ENCODE measurements around the gene KCNK1. TPM values are rescaled to one million over a fixed set of nuclear protein-coding genes. Genes with fewer than 3 reads are reported as not detected.

KCNK1 gene
- total and polyA plus RNA-seq, 2 of the 13 experiments (the other 11 are each of a cell fraction or from before 2014, with no cell fraction given) = not detected

DNA sequence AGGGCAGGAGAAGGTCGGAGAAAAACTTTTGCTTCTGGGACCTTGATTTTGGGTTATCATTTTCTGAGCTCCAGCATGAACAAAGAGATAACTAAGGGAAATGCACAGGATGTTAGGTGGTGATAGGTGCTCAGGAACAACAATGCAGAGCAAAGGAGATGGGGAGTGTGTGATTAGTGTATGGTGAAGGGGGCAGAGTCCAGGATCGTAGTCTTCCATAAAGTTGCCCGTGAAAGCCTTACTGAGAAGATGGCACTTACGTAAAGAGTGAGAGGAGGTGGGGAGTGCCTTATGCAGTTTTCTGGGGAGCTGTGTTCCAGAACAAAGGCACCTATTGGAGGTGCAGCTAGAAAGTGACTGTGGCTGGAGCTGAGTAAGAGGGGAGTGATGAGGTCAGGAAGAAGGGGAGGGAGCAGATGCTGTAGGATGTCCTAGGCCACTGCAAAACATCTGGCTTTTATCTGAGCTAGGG is 11.6 kb downstream of the KCNK1 start:
- no peak for ATAC-seq
- H3K4me1 ChIP-seq (ENCODE audit: insufficient read depth, low read length) = no peaks in the 10 kb centered on the region
- H3K79me2 ChIP-seq (ENCODE audit: insufficient read depth, low read length) = no peaks in the 10 kb centered on the region
- no peak for FAIRE-seq
- no peak overlapping the region for H3K9ac ChIP-seq (ENCODE audit: insufficient read depth, low read depth, low read length)
- no peak overlapping the region for H3K4me3 ChIP-seq (replicated peaks in 1 of 3; ENCODE audit: insufficient read depth in 1 of 3, low read depth in 2 of 3, low read length in 3 of 3)
- WGBS (ENCODE audit: low lambda C conversion rate) = 13% methylated on average over 4 of the region's 4 CpGs
- CTCF ChIA-PET (ENCODE audit: low intra/inter-chr PET ratio, low total read pairs) = no interaction called here
- no peak overlapping the region for H3K27ac ChIP-seq (ENCODE audit: extremely low read length, insufficient read depth, low read length)
- no peaks in the 10 kb centered on the region for H4K20me1 ChIP-seq (ENCODE audit: insufficient read depth, low read length)
- intact Hi-C loops (cut with micrococcal nuclease; ENCODE audit: unreplicated experiment) (no loop called here), in situ Hi-C loops (cut with HindIII; ENCODE audit: extremely low pct_ligation_motif_present, low pct_unique_long_range_greater_than_20kb) (no loop called here)
- no peak for TF ChIP-seq ZBTB1 (CRISPR knock-in tag; IDR thresholded peaks at IDR 0.05; ENCODE audit: borderline replicate concordance)
- no peak for TF ChIP-seq TAF15 (IDR thresholded peaks at IDR 0.05; ENCODE audit: low read depth, low read length, poor library complexity, severe bottlenecking)
- TF ChIP-seq TRIM24 (CRISPR knock-in tag; IDR thresholded peaks at IDR 0.05) = no peak
- TF ChIP-seq ZSCAN22 (CRISPR knock-in tag; IDR thresholded peaks at IDR 0.05) = no peak
- no peak for TF ChIP-seq ZNF33A (CRISPR knock-in tag; IDR thresholded peaks at IDR 0.05; ENCODE audit: borderline replicate concordance)
- no peak for TF ChIP-seq ZNF282 (IDR thresholded peaks at IDR 0.05; ENCODE audit: partially characterized antibody)
- TF ChIP-seq ATF7 (IDR thresholded peaks at IDR 0.05) = no peak
- TF ChIP-seq ATF7 (CRISPR knock-in tag; IDR thresholded peaks at IDR 0.05) = no peak
- no peak for TF ChIP-seq EEA1 (CRISPR knock-in tag; IDR thresholded peaks at IDR 0.05; ENCODE audit: borderline replicate concordance)
- TF ChIP-seq ZNF589 (CRISPR knock-in tag; conservative IDR thresholded peaks at IDR 0.05) = no peak
- no peak for TF ChIP-seq HNF4A (CRISPR knock-in tag; IDR thresholded peaks at IDR 0.05)
- no peak overlapping the region for H3K4me2 ChIP-seq (ENCODE audit: low read depth, low read length)
- H3K27me3 ChIP-seq (ENCODE audit: control insufficient read depth in 1 of 2, insufficient read depth in 2 of 2, low read length in 2 of 2) = peaks cover 0 to 4% of the 10 kb centered on the region in 2 experiments; a peak in 1 of 5 replicates
- POLR2A ChIA-PET = no interaction called here
- no peaks in the 10 kb centered on the region for H3K9me3 ChIP-seq (ENCODE audit: low read length)
- H3K36me3 ChIP-seq (replicated peaks in 1 of 2; ENCODE audit: control insufficient read depth in 1 of 2, insufficient read depth in 2 of 2, low read length in 2 of 2) = no peaks in the 10 kb centered on the region
- no peak for DNase-seq (ENCODE audit: low spot score)
- no TSS peak for BruUV-seq (replicated peaks)
- no peak overlapping the region for H2AFZ ChIP-seq (ENCODE audit: low read length)

DNA sequence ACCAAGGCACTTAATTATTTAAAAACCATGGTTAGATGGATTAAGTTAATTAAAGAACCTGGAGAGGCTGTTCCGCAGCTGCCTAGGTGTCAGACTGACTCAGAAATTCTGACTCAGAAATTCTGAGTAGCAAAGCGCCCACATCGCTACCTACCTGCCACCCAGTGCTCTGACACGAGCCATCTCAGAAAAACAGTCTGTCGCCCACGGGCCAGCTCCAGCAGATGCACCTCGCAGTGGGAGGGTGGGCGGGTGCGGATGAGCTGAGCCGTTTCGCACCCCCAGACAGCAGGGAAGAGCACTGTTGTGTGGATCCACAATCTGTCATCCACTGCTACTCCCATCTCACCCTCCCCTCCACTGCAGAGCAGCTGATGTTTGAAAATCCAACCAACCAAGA is 13.5 kb downstream of the KCNK1 start:
- H3K4me2 ChIP-seq (ENCODE audit: low read depth, low read length) = no peak overlapping the region
- H4K20me1 ChIP-seq (ENCODE audit: insufficient read depth, low read length) = no peaks in the 10 kb centered on the region
- in situ Hi-C loops (cut with HindIII; ENCODE audit: extremely low pct_ligation_motif_present, low pct_unique_long_range_greater_than_20kb) (no loop called here), intact Hi-C loops (cut with micrococcal nuclease; ENCODE audit: unreplicated experiment) (no loop called here)
- ATAC-seq (no peak), FAIRE-seq (no peak), DNase-seq (ENCODE audit: low spot score) (no peak)
- no peak overlapping the region for H3K9ac ChIP-seq (ENCODE audit: insufficient read depth, low read depth, low read length)
- H3K27me3 ChIP-seq (ENCODE audit: control insufficient read depth in 1 of 2, insufficient read depth in 2 of 2, low read length in 2 of 2) = peaks cover 0 to 7% of the 10 kb centered on the region in 2 experiments; a peak in 1 of 5 replicates
- H3K36me3 ChIP-seq (replicated peaks in 1 of 2; ENCODE audit: control insufficient read depth in 1 of 2, insufficient read depth in 2 of 2, low read length in 2 of 2) = no peaks in the 10 kb centered on the region
- BruUV-seq (replicated peaks) = no TSS peak
- 7% methylated on average over 8 of the region's 11 CpGs for WGBS (ENCODE audit: low lambda C conversion rate)
- no peak overlapping the region for H3K4me3 ChIP-seq (replicated peaks in 1 of 3; ENCODE audit: insufficient read depth in 1 of 3, low read depth in 2 of 3, low read length in 3 of 3)
- no peak overlapping the region for H3K27ac ChIP-seq (ENCODE audit: extremely low read length, insufficient read depth, low read length)
- POLR2A ChIA-PET = no interaction called here
- H2AFZ ChIP-seq (ENCODE audit: low read length) = no peak overlapping the region
- CTCF ChIA-PET (ENCODE audit: low intra/inter-chr PET ratio, low total read pairs) = no interaction called here
- no peaks in the 10 kb centered on the region for H3K9me3 ChIP-seq (ENCODE audit: low read length)
- no peaks in the 10 kb centered on the region for H3K4me1 ChIP-seq (ENCODE audit: insufficient read depth, low read length)
- H3K79me2 ChIP-seq (ENCODE audit: insufficient read depth, low read length) = no peaks in the 10 kb centered on the region
- no peak for TF ChIP-seq ZKSCAN8 (CRISPR knock-in tag; IDR thresholded peaks at IDR 0.05; ENCODE audit: borderline replicate concordance)
- TF ChIP-seq, protein P1, sequence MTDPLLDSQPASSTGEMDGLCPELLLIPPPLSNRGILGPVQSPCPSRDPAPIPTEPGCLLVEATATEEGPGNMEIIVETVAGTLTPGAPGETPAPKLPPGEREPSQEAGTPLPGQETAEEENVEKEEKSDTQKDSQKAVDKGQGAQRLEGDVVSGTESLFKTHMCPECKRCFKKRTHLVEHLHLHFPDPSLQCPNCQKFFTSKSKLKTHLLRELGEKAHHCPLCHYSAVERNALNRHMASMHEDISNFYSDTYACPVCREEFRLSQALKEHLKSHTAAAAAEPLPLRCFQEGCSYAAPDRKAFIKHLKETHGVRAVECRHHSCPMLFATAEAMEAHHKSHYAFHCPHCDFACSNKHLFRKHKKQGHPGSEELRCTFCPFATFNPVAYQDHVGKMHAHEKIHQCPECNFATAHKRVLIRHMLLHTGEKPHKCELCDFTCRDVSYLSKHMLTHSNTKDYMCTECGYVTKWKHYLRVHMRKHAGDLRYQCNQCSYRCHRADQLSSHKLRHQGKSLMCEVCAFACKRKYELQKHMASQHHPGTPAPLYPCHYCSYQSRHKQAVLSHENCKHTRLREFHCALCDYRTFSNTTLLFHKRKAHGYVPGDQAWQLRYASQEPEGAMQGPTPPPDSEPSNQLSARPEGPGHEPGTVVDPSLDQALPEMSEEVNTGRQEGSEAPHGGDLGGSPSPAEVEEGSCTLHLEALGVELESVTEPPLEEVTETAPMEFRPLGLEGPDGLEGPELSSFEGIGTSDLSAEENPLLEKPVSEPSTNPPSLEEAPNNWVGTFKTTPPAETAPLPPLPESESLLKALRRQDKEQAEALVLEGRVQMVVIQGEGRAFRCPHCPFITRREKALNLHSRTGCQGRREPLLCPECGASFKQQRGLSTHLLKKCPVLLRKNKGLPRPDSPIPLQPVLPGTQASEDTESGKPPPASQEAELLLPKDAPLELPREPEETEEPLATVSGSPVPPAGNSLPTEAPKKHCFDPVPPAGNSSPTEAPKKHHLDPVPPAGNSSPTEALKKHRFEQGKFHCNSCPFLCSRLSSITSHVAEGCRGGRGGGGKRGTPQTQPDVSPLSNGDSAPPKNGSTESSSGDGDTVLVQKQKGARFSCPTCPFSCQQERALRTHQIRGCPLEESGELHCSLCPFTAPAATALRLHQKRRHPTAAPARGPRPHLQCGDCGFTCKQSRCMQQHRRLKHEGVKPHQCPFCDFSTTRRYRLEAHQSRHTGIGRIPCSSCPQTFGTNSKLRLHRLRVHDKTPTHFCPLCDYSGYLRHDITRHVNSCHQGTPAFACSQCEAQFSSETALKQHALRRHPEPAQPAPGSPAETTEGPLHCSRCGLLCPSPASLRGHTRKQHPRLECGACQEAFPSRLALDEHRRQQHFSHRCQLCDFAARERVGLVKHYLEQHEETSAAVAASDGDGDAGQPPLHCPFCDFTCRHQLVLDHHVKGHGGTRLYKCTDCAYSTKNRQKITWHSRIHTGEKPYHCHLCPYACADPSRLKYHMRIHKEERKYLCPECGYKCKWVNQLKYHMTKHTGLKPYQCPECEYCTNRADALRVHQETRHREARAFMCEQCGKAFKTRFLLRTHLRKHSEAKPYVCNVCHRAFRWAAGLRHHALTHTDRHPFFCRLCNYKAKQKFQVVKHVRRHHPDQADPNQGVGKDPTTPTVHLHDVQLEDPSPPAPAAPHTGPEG (CRISPR knock-in tag; IDR thresholded peaks at IDR 0.05) = no peak
- no peak for TF ChIP-seq NPAS2 (CRISPR knock-in tag; IDR thresholded peaks at IDR 0.05; ENCODE audit: borderline replicate concordance)
- TF ChIP-seq MAF1 (CRISPR knock-in tag; IDR thresholded peaks at IDR 0.05; ENCODE audit: borderline replicate concordance) = no peak
- TF ChIP-seq ZSCAN20 (CRISPR knock-in tag; IDR thresholded peaks at IDR 0.05; ENCODE audit: borderline replicate concordance) = no peak
